SK-N-SH treated with all-trans-retinoic acid at 6 μM for 48 hours (cell line): ENCODE data around the gene ACAP2.

Experiments
- ARNTL ChIP-seq: fragments of 450-650 bp; formaldehyde crosslinking; IDR thresholded peaks from 2 replicates; pipeline ENCODE4 v1.5.0; 2020; ENCODE audit warnings: low read depth, mild to moderate bottlenecking, moderate library complexity, borderline replicate concordance
- CREB5 ChIP-seq: fragments of 250-450 bp; sonication (Bioruptor Pico); IDR thresholded peaks from 2 replicates; pipeline ENCODE4 v1.5.1; 2020; ENCODE audit warnings: low read depth, mild to moderate bottlenecking, moderate library complexity
- CSDC2 ChIP-seq: fragments of 250-450 bp; sonication (Bioruptor Pico); IDR thresholded peaks from 2 replicates; pipeline ENCODE4 v1.5.0; 2020; ENCODE audit warnings: mild to moderate bottlenecking, moderate library complexity
- ESRRG ChIP-seq: fragments of 250-450 bp; sonication (Bioruptor Pico); IDR thresholded peaks from 2 replicates; pipeline ENCODE4 v1.6.1; 2021; ENCODE audit warnings: mild to moderate bottlenecking
- ISL1 ChIP-seq: fragments of 250-450 bp; sonication (Bioruptor Pico); IDR thresholded peaks from 2 replicates; pipeline ENCODE4 v2.1.2; 2022; ENCODE audit warnings: mild to moderate bottlenecking, moderate library complexity
- OSR1 ChIP-seq: fragments of 250-450 bp; sonication (Bioruptor Pico); IDR thresholded peaks from 2 replicates; pipeline ENCODE4 v1.8.0; 2022; ENCODE audit warnings: moderate library complexity, mild to moderate bottlenecking, inconsistent platforms
- PPARA ChIP-seq: fragments of 250-450 bp; sonication (Bioruptor Pico); IDR thresholded peaks from 2 replicates; pipeline ENCODE4 v1.5.0; 2020; ENCODE audit warnings: mild to moderate bottlenecking, borderline replicate concordance
- RARB ChIP-seq: fragments of 250-450 bp; sonication (Bioruptor Pico); IDR thresholded peaks from 2 replicates; pipeline ENCODE4 v1.8.0; 2021; ENCODE audit warnings: mild to moderate bottlenecking, moderate library complexity
- ZFP3 ChIP-seq: fragments of 250-450 bp; sonication (Bioruptor Pico); IDR thresholded peaks from 2 replicates; pipeline ENCODE4 v1.5.0; 2020; ENCODE audit warnings: mild to moderate bottlenecking, moderate library complexity
- ZFP30 ChIP-seq: fragments of 450-650 bp; formaldehyde crosslinking; IDR thresholded peaks from 2 replicates; pipeline ENCODE4 v1.5.0; 2022; ENCODE audit warnings: mild to moderate bottlenecking, moderate library complexity
- ZNF70 ChIP-seq: fragments of 450-650 bp; formaldehyde crosslinking; IDR thresholded peaks from 2 replicates; pipeline ENCODE4 v1.5.0; 2020; ENCODE audit warnings: mild to moderate bottlenecking, moderate library complexity
- TF ChIP-seq, protein P1 (sequence below): fragments of 250-450 bp; sonication (Bioruptor Pico); IDR thresholded peaks from 2 replicates; pipeline ENCODE4 v1.5.0; 2020; ENCODE audit warnings: mild to moderate bottlenecking, moderate library complexity
- TF ChIP-seq, protein P2 (sequence below): fragments of 250-450 bp; sonication (Bioruptor Pico); IDR thresholded peaks from 2 replicates; pipeline ENCODE4 v1.8.0; 2020; ENCODE audit warnings: mild to moderate bottlenecking, moderate library complexity, borderline replicate concordance

- TF ChIP-seq, protein P1, sequence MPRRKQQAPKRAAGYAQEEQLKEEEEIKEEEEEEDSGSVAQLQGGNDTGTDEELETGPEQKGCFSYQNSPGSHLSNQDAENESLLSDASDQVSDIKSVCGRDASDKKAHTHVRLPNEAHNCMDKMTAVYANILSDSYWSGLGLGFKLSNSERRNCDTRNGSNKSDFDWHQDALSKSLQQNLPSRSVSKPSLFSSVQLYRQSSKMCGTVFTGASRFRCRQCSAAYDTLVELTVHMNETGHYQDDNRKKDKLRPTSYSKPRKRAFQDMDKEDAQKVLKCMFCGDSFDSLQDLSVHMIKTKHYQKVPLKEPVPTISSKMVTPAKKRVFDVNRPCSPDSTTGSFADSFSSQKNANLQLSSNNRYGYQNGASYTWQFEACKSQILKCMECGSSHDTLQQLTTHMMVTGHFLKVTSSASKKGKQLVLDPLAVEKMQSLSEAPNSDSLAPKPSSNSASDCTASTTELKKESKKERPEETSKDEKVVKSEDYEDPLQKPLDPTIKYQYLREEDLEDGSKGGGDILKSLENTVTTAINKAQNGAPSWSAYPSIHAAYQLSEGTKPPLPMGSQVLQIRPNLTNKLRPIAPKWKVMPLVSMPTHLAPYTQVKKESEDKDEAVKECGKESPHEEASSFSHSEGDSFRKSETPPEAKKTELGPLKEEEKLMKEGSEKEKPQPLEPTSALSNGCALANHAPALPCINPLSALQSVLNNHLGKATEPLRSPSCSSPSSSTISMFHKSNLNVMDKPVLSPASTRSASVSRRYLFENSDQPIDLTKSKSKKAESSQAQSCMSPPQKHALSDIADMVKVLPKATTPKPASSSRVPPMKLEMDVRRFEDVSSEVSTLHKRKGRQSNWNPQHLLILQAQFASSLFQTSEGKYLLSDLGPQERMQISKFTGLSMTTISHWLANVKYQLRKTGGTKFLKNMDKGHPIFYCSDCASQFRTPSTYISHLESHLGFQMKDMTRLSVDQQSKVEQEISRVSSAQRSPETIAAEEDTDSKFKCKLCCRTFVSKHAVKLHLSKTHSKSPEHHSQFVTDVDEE (CRISPR knock-in tag): no peak
- TF ChIP-seq ZFP3 (CRISPR knock-in tag) (no peak), ESRRG (CRISPR knock-in tag) (no peak), ZNF70 (CRISPR knock-in tag) (no peak), CREB5 (CRISPR knock-in tag) (no peak), RARB (no peak), CSDC2 (CRISPR knock-in tag) (no peak), PPARA (CRISPR knock-in tag) (no peak), ARNTL (CRISPR knock-in tag) (no peak), ZFP30 (CRISPR knock-in tag) (no peak), ISL1 (no peak), OSR1 (CRISPR knock-in tag) (no peak)
- TF ChIP-seq, protein P2, sequence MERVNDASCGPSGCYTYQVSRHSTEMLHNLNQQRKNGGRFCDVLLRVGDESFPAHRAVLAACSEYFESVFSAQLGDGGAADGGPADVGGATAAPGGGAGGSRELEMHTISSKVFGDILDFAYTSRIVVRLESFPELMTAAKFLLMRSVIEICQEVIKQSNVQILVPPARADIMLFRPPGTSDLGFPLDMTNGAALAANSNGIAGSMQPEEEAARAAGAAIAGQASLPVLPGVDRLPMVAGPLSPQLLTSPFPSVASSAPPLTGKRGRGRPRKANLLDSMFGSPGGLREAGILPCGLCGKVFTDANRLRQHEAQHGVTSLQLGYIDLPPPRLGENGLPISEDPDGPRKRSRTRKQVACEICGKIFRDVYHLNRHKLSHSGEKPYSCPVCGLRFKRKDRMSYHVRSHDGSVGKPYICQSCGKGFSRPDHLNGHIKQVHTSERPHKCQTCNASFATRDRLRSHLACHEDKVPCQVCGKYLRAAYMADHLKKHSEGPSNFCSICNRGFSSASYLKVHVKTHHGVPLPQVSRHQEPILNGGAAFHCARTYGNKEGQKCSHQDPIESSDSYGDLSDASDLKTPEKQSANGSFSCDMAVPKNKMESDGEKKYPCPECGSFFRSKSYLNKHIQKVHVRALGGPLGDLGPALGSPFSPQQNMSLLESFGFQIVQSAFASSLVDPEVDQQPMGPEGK (CRISPR knock-in tag): no peak
Observed at GRCh38 chr3:195253923-195254432, 188.8 kb downstream of the ACAP2 start.
